GM12872 (cell line): ENCODE data around the gene ZNF136.

Source experiments
- TF ChIP-seq, protein P1 (sequence below): IDR thresholded peaks from 3 replicates; pipeline ENCODE4 v1.5.1; 2011; ENCODE audit warnings: low read depth, mild to moderate bottlenecking, low read length, moderate library complexity; ENCODE audit not compliant: insufficient read depth

The ZNF136 gene

DNA sequence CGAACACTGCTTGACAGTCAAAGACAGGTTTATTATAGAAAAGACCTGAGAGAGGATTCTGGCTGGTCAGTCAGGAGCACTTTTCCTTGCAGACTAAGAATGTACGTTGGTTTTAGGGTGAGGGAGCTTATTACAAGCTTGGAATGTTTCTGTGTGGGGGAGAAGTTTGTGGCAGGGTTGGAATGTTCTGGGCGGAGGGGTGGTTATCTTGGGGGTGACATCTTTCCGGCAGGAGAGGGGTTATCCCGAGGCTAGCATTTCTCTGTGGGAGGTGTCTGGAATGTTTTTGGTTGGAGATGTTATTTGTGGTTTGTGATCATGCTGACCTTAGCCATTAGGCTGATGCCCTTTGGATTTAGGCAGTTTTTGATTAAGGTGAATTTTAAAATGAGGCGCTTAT is 61.8 kb downstream of the ZNF136 start:
- TF ChIP-seq, protein P1, sequence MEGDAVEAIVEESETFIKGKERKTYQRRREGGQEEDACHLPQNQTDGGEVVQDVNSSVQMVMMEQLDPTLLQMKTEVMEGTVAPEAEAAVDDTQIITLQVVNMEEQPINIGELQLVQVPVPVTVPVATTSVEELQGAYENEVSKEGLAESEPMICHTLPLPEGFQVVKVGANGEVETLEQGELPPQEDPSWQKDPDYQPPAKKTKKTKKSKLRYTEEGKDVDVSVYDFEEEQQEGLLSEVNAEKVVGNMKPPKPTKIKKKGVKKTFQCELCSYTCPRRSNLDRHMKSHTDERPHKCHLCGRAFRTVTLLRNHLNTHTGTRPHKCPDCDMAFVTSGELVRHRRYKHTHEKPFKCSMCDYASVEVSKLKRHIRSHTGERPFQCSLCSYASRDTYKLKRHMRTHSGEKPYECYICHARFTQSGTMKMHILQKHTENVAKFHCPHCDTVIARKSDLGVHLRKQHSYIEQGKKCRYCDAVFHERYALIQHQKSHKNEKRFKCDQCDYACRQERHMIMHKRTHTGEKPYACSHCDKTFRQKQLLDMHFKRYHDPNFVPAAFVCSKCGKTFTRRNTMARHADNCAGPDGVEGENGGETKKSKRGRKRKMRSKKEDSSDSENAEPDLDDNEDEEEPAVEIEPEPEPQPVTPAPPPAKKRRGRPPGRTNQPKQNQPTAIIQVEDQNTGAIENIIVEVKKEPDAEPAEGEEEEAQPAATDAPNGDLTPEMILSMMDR: no peak

DNA sequence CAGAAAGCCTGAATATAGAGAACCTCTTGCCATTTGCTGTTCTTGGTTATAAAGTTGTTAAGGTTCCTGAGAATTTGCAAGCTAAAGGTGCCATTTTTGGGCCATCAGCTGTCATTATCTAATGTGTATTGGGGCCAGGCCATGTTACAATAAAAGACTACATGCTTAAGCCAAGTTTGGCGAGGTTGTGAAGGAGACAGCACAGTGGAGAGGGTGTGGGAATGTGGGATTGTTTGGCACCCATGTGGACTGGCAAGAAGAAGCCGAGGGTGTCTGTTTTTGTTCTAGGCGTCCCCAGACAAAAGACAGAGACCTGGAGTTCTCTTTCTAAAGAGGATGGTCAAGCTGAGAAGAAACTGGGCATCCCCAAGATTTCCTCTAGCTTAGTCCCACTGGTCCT is 67.1 kb downstream of the ZNF136 start:
- TF ChIP-seq, protein P1: no peak

DNA sequence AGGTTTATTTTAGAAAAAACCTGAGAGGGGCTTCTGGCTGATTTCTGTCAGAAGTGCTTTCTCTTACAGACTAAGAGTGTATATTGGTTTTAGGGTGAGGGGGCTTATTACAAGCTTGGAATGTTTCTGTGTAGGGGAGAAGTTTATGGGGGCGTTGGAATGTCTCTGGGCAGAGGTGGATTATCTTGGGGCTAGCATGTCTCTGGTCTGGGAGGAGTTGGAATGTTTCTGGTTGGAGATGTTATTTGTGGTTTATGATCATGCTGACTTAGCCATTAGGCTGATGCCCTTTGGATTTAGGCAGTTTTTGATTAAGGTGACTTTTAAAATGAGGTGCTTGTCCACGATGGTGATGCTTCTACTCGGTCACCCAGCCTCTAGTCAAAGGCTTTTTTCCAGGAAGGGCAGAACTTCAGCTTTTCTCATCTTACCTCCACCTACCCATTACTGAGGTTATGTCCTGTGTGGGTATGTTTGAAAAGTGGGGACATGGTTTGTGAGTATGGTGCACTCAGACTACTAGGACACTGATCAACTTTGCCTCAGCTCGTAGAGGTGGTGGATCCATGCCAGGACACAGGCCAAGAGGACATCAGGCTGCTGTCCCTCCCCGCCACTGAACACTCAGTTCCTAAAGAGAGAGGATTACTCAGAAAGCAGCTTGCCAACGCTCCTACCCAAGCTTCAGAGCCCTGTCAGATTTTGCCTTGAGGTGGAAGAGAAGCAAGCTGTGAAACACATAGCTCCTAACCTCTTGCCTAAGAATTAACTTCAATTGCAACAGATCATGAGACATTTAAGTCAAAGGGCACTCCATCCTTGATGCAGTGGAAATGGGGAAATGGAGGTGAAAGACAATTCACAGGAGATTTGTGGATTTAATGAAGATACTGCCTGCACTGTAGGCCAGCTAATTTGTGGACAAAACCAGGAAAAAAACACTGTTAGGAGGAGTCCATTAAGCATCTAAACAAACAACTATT is 68.1 kb downstream of the ZNF136 start:
- TF ChIP-seq, protein P1: no peak

DNA sequence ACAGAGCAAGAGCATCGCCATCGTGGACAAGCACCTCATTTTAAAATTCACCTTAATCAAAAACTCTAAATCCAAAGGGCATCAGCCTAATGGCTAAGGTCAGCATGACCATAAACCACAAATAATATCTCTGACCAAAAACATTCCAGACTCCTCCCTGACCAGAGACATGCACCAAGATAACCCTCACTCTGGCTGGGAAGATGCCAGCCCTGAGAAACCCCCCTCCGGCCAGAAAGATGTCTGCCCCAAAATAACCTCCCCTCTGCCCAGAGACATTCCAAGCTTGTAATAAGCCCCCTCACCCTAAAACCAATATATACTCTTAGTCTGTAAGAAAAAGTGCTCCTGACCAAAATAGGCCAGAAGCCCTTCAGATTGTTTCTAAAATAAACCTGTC is 70.1 kb downstream of the ZNF136 start:
- TF ChIP-seq, protein P1: no peak

DNA sequence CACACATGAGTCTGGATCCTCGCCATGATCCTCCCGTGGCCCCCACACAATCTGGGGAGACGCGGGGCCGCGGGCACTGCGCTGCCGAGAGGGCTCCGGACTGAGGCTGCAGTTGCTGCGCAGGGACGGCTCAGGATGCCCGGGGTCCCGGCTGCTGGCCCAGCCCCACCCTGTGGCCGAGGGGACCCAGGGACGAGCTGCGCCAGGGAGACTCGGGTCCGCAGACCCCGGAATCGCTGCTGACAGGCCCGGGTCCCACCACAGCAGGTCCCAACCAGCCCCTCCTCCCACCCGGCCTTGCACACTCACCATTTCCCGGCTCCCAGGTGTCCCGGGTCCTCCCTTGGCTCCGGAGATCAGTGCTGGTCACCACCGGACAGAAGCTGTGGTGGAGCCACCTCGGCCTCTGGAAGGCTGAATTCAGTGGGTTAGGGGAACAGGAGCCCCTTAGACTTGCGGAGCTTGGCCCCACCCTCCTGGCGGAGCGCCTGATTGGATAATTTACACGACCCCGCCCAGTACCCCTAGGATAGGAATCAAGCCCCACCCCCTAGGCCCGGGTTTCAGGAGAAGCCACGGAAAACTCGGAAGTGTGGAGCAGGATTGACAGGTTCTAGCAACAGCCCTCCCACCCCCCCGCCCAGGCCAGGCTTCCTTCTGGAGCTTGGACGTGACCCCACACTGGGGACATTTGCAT is 74.4 kb downstream of the ZNF136 start:
- TF ChIP-seq, protein P1: no peak
